Right lobe of liver (tissue), 4 donors: ENCODE data around the gene CEACAM7.
"Not testable (repeated sequence)": the region's sequence is repeated elsewhere in the genome, so short reads cannot be mapped to it uniquely, and the experiment has no call there.

Experiments used
- CTCF ChIP-seq, 4 donors: fragments of 200-600 bp in 3 of 4; fragments of 450-650 bp in 1 of 4; IDR thresholded peaks; one replicate each; pipeline versions ENCODE4 v1.5.1 to v1.8.0; 2016 to 2022; ENCODE audit warnings: antibody characterized with exemption in 4 of 4, mild to moderate bottlenecking in 2 of 4
- POLR2A ChIP-seq: fragments of 450-650 bp; IDR thresholded peaks from one replicate; pipeline ENCODE4 v1.6.1; 2017; ENCODE audit warnings: antibody characterized with exemption, mild to moderate bottlenecking
- donor health status: DM: no; HTN: no; CAD: no.
- donor health status: DM: no; HTN: no; CAD: no.
- donor health status: DM: no; HTN: yes; CAD: no.

GRCh38 chr19:41709516-41709915 lies 21.4 kb upstream of the CEACAM7 start:
- TF ChIP-seq POLR2A; CTCF (IDR thresholded peaks at IDR 0.05): not testable (repeated sequence)
